Fibroblast of skin of right quadriceps (primary cell): ENCODE data around the gene RBM44.
"Not testable (repeated sequence)": the region's sequence is repeated elsewhere in the genome, so short reads cannot be mapped to it uniquely, and the experiment has no call there.

Experiments
- DNase-seq: peaks from one replicate; pipeline ENCODE4 v3.0.0-alpha.2; 2013

RBM44 gene, protein sequence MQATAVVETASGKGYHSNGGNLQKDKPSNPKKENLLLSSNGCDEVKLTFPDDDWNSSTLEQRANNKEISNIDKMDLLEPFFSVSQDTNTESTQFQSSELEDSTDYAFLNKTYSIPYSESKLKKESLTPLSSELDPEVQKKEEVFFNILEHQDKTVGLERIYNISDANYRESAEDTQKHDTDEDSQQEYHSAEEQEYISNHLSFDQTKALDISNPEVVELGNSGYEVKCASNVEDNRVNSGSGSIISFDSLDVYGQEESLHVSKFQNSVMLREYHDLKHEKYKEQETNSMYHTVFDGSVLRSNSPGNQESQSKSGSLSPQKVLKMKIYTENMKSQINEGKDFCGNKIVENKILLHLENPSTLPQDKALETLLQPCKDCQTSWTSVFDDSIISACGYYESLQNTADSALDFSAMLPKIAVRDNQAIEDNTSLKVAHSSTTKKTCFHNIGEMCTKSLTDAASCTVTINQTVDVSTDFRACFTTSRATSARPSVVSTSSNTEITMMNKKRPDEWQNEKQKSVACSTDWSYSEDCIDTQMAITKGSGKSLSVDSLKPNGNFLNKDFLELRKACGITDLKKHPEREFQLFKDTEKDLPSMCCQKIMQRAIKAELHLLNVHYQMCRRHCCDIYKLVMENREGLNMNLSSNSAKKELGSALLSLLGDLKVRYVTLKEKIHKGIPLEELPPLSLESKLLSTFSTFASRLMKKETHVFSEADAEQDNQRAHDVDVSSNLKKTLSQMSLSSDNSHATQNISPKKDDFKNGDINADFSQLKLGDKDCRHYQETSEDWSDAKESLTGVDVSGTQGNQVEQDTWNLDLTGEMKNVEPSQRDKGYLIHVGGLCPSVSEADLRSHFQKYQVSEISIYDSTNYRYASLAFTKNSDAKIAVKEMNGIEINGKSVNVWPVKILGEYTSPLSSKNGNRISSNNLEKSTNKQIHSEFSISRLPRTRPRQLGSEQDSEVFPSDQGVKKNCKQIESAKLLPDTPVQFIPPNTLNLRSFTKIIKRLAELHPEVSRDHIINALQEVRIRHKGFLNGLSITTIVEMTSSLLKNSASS

DNA sequence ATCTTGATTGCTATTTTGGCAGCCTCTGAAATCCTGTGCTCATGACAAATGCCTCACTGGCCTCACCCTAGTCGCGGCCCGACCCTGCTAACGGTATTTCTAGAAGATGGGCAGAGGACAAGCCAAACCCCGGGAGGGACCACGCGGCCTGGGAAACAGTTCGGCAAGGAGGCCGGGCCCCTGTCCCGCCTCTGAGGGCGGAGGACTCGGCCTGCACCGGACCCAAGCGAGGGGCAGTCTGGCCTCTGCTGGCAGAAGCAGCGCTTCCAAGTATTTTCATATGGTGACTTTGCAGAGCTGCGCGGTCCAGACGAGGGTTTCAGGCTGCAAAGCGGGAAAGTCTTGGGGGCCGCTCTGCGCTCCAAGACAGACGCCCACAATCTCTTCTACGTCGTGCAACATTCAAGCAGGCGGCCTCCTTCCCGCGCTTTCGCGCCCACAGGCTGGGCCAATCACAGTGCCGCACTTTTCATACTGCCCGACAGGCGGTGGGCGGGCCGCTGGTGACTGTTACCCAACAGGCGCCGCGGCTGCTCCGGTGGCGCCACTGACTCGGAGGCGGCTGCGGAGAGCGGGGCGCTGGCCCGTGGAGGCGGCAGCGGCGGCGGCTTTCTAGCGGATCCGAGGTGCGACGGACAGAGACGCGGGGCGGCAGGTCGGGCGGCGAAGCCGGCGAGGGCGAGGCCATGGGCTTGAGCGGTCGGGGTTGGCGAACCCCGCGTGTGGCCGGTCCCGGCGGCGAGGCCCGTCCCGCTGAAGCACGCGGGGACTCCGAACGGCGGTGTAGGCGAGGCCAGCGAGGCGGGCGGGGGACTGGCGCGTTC lies at the start of gene RBM44:
RBM44 (plus strand) TSS at position 544 of the 824 bp plus-strand sequence. CDS start 14,831 bp downstream, outside the sequence.
- no peak for DNase-seq

GRCh38 chr2:237749002-237749401 lies 49.6 kb upstream of the RBM44 start:
- no peak for DNase-seq

GRCh38 chr2:237749961-237750360 lies 48.6 kb upstream of the RBM44 start:
- DNase-seq, result no peak

- not testable (repeated sequence) for DNase-seq
Measured at GRCh38 chr2:237750441-237750840, 48.1 kb upstream of the RBM44 start.

GRCh38 chr2:237752761-237753165 lies 45.8 kb upstream of the RBM44 start:
- no peak for DNase-seq

DNA sequence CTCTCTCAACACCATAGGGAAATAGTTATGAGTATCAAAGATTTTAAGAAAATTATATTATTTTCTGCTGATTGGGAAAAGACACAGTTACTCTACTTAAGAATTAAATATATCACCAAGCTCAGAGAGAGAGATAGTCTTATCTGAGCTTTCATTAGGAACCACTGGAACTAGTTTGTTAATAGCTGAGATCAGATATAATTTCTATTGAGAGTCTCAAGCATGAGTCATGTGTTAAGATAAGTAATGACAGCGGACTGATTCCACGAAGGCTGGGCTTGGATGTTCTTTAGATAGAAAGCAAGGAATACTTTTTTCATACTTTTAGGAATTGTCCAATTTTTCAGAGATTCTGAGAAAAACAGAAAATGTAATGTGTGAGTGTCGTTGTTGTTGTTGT lies 44.4 kb upstream of the RBM44 start:
- DNase-seq, result no peak

- DNase-seq, result no peak
Measured at GRCh38 chr2:237754626-237755248, 43.8 kb upstream of the RBM44 start.

- DNase-seq, result no peak
Measured at GRCh38 chr2:237757616-237758015, 41.0 kb upstream of the RBM44 start.

DNA sequence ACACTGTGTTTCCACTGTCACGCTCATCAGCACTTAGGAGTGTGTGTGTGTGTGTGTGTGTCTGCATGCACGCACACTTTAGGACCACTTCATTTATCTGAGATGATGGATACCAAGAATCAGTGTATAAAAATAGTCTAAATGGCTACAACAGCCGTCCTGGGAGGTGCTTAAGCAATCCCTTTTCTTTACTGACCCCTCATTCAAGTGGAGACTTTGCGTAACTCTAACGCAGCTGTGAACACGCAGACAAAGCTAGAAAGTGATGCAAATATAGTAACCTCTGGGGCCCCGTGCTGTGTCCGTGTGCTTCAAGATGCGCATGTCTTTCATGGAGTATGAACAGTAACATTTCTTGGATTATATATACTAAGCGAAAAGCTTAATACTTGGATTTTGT lies 40.4 kb upstream of the RBM44 start:
- no peak for DNase-seq

GRCh38 chr2:237759176-237759575 lies 39.4 kb upstream of the RBM44 start:
- DNase-seq, result no peak

- no peak for DNase-seq
Measured at GRCh38 chr2:237760506-237761502, 37.8 kb upstream of the RBM44 start.

DNA sequence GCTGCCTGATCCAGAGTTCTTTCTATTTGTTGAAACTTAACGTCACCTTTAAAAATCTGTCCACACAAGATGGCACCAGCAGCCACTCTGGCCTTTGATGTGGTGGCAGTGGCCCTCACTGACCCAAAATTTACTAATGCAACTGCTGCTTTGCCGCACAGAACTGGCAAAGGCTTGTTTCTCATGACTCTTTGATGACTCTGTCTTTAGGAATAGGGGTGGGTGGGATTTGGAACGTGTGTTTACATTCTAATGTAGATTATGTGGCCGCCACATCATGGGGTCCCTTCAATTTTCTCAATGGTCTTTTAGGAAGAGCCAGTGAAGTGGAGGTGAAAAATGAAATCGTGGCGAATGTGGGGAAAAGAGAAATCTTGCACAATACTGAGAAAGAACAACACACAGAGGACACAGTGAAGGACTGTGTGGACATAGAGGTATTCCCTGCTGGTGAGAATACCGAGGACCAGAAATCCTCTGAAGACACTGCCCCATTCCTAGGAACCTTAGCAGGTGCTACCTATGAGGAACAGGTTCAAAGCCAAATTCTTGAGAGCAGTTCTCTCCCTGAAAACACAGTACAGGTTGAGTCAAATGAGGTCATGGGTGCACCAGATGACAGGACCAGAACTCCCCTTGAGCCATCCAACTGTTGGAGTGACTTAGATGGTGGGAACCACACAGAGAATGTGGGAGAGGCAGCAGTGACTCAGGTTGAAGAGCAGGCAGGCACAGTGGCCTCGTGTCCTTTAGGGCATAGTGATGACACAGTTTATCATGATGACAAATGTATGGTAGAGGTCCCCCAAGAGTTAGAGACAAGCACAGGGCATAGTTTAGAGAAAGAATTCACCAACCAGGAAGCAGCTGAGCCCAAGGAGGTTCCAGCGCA lies 36.0 kb upstream of the RBM44 start:
- peak; percentile 50 for DNase-seq

GRCh38 chr2:237763812-237764211 lies 34.8 kb upstream of the RBM44 start:
- DNase-seq, result no peak

- DNase-seq, result not testable (repeated sequence)
Measured at GRCh38 chr2:237765122-237765521, 33.5 kb upstream of the RBM44 start.

- no peak for DNase-seq
Measured at GRCh38 chr2:237765875-237766274, 32.7 kb upstream of the RBM44 start.

DNA sequence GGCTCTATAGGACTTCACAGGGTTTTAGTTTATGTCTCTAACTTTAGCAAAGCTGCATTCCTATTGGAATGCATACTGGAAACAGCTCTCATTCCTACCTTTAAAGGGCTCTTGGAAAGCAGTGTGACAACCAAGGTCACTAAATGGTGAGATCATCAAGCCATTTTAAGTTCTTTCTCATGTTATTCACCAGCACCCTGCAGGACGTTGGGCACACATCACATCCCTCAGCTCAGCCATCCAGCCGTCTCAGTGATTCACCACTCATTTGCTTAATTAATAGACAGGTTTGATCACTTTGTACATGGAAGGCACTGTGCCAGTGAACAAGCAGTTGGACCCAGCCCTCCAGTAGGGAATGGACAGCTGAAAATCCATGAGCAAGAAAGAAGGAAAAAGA lies 32.2 kb upstream of the RBM44 start:
- peak; percentile 51 for DNase-seq

DNA sequence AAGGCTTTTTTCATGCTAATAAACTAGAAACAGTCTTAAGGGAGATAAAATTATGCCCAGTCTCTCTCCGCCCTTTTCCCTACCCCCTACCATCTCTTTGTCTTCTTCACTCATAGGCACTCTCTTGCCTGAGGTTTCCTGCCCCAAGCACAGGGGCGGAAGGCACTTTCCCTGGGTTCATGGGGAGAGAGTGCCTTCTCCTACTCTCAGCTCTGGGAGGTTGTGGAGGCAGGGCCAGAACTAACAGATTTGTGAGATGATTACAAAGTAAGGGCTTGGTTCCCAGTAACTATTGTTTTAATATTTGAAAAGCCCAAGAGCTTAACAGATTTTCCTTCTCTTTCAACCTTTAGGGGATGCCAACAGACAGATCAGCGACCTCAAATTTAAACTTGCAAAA lies 26.1 kb upstream of the RBM44 start:
- no peak for DNase-seq

DNA sequence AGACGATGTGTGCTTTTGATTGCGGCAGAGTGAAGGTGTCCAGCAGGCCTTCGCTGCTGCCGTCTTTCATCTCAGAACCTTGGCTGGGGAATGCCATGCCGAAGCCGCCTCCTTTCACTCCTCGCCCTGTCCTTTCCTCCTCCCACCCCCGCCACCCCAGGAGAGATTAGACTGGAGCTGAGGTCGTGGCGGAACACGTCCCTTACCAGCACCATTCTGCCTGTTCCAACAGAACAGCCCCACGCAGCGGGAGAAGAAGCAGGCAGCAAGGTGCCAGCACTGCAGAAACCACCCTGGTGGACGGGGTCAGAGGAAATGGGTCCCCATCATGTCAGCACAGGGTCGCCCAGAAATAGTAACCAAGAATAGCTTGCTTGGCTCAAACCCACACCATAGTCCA lies 24.8 kb upstream of the RBM44 start:
- DNase-seq, result no peak

DNA sequence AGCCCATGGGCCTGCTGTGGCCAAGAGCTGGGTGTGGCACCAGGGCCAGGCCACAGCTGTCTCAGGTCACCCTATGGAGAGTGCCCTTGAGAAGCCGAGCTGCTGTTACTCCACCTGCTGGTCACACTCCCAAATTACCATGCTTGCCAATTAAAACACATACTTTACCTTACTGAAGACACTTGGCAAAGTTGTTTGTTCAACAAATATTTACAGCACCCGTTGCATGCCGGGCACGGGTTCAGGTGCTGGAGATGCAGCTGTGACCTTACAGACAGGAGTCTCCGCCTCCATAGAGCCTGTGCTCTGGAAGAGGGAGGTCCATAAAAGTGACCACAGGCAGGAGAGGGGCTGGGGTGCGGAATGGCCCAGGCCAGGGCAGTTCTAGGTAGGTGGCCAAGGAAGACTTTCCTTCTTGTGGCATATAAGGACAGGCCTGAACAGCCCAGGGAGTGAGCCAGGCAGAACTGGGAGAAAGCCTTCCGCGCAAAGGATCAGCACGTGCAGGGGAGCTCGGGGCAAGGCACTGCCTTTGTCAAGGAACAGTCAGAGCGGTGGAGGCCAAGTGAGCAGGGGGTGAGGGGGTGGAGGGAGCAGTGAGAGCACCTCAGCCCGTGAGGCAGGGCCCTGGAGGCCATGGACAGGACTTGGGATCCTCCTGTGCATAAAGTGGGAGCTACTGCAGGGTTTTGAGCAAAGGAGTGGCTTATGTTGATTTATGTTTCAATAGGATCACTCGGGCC lies 23.6 kb upstream of the RBM44 start:
- peak; percentile 32 for DNase-seq
